Aorta (tissue), 5 donors: ENCODE results near the gene RPS15. TPM values are rescaled to one million over a fixed set of nuclear protein-coding genes. Genes with fewer than 3 reads are reported as not detected.

Source experiments
- ATAC-seq: fragments of 200-7000 bp; cut with Tn5 transposase; one replicate; pipeline ENCODE4 v1.9.1; 2022; ENCODE audit warnings: moderate library complexity; ENCODE audit not compliant: low FRiP score
- DNase-seq, 2 donors: peaks; one replicate each; pipeline ENCODE4 v3.0.0-alpha.2; 2020
- H3K27ac ChIP-seq, 2 donors: one replicate each; pipeline ENCODE4 v1.5.1; 2013; ENCODE audit warnings: low read length in 2 of 2, mild to moderate bottlenecking in 2 of 2, moderate library complexity in 2 of 2, control low read depth in 1 of 2, inconsistent platforms in 1 of 2, low read depth in 1 of 2
- H3K27me3 ChIP-seq, 2 donors: one replicate each; pipeline ENCODE4 v1.6.1; 2013; ENCODE audit warnings: control low read depth in 1 of 2, low read length in 1 of 2, mild to moderate bottlenecking in 1 of 2, moderate library complexity in 1 of 2; ENCODE audit not compliant: insufficient read depth in 2 of 2, control insufficient read depth in 1 of 2
- H3K36me3 ChIP-seq, 2 donors: one replicate each; pipeline ENCODE4 v1.6.1; 2013; ENCODE audit warnings: control low read depth in 1 of 2, low read length in 1 of 2, mild to moderate bottlenecking in 1 of 2; ENCODE audit not compliant: insufficient read depth in 2 of 2, control insufficient read depth in 1 of 2
- H3K4me1 ChIP-seq, 2 donors: one replicate each; pipeline ENCODE4 v1.6.1; 2013; ENCODE audit warnings: low read length in 2 of 2, control low read depth in 1 of 2, mild to moderate bottlenecking in 1 of 2, moderate library complexity in 1 of 2; ENCODE audit not compliant: insufficient read depth in 2 of 2, control insufficient read depth in 1 of 2
- H3K4me3 ChIP-seq, 2 donors: one replicate each; pipeline ENCODE4 v1.5.1; 2013; ENCODE audit warnings: low read length in 2 of 2, control low read depth in 1 of 2, mild to moderate bottlenecking in 1 of 2
- H3K9me3 ChIP-seq: one replicate; pipeline ENCODE4 v1.6.1; 2013; ENCODE audit warnings: mild to moderate bottlenecking, low read length; ENCODE audit not compliant: control insufficient read depth
- WGBS, 2 donors: extraction: QIAGEN DNeasy Blood & Tissue Kit; methylation state at CpG; one replicate each; pipeline ENCODE4 v1.1.7; 2013; 5-methylcytosine and 5-hydroxymethylcytosine counted together
- intact Hi-C, 2 donors: fragments of 100-400 bp; cut with DNase I; formaldehyde crosslinking; loops; one replicate each; pipeline versions ENCODE4 v1.14.2 to v1.15.0; 2022
- polyA plus RNA-seq, 2 donors: library from polyadenylated mRNA; stranded (reverse); fragments of 200-250 nt; gene quantifications; one replicate each; pipeline ENCODE4 v1.2.3, GENCODE V29; 2013
- total RNA-seq, 2 donors: library from RNA; stranded (reverse); fragmentation: NEBNext Ultra II Directional; extraction: Animal tissue kit (Norgen Biotek cat#: 25700); gene quantifications; one replicate each; pipeline ENCODE4 v1.2.1, GENCODE V29; 2021
- donor health status: healthy with polysubstance abuse.
- donor health status: Bipolar disorder and iron deficiency.
- donor health status: DM: no; HTN: no; CAD: no.
- donor health status: DM: no; HTN: no; CAD: no.
- donor health status: DM: yes; HTN: yes; CAD: no.

Gene RPS15
- total and polyA plus RNA-seq, 4 donors: 707 to 2,878 (median 1,767) TPM

DNA sequence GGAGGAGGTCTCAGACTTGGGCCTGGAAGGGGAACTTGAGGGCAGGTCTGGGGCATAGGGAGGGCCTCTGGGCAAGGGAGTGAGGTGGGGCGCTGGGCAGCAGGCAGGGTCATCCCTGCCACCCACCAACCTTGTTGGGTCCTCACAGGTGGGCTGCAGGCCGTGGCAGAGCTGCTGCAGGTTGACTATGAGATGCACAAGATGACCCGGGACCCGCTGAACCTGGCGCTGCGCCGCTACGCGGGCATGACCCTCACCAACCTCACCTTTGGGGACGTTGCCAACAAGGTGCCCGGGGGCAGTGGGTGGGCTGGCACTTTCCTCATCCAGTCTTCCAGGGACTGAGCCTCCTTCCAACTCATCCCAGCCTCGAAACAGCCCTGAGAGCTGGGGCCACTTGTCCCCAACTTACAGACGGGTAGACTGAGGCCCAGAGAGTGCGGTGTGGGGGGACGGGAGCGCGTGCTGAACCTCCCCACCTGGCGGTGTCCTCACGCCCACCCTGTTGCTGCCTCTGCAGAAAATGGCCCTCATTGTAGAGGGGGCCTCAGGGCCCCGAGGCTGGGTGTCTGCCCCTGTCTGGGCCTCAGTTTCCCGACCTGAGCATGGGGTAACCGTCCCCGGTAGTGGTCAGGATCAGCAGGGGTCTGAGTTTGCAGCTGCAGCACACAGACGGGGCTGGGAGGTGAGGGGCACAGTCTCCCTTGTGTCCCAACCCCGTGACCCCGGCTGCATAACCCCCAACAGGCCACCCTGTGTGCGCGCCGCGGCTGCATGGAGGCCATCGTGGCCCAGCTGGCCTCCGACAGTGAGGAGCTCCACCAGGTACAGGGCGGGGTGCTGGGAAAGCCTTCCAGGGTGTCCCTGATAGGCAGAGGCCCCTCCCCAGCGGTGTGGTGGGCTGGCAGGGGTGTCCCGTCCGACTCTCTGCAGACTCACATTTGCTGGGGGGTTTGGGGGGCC, 22.1 kb downstream of the RPS15 start:
- Histone ChIP-seq H3K4me1 (no peaks in the 10 kb centered on the region), H3K4me3 (no peak overlapping the region), H3K27me3 (no peaks in the 10 kb centered on the region), H3K9me3 (no peaks in the 10 kb centered on the region), H3K27ac (no peak overlapping the region), H3K36me3 (no peaks in the 10 kb centered on the region)
- intact Hi-C loops: no loop called here
- 91 to 95% methylated on average over 36 of the region's 36 CpGs for WGBS, 2 donors
- ATAC-seq (no peak), DNase-seq (no peak)

DNA sequence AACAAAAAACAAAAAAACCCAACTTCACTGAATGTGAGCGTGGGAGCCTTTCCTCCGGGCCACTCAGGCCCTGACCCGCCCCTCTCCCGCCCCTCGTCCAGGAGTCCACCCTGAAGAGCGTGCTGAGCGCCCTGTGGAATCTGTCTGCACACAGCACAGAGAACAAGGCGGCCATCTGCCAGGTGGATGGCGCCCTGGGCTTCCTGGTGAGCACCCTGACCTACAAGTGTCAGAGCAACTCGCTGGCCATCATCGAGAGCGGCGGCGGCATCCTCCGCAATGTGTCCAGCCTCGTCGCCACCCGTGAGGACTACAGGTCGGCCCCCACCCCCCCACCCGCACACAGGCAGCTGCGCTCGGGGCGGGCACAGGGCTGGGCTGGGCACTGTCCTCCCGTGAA, 23.7 kb downstream of the RPS15 start:
- H3K36me3 ChIP-seq: no peaks in the 10 kb centered on the region
- H3K27ac ChIP-seq: no peak overlapping the region
- H3K4me1 ChIP-seq: no peaks in the 10 kb centered on the region
- H3K9me3 ChIP-seq: no peaks in the 10 kb centered on the region
- 96% methylated on average over 24 of the region's 24 CpGs for WGBS, 2 donors
- no peak for ATAC-seq
- no peak for DNase-seq
- no peaks in the 10 kb centered on the region for H3K27me3 ChIP-seq
- H3K4me3 ChIP-seq: no peak overlapping the region
- intact Hi-C loops: no loop called here

DNA sequence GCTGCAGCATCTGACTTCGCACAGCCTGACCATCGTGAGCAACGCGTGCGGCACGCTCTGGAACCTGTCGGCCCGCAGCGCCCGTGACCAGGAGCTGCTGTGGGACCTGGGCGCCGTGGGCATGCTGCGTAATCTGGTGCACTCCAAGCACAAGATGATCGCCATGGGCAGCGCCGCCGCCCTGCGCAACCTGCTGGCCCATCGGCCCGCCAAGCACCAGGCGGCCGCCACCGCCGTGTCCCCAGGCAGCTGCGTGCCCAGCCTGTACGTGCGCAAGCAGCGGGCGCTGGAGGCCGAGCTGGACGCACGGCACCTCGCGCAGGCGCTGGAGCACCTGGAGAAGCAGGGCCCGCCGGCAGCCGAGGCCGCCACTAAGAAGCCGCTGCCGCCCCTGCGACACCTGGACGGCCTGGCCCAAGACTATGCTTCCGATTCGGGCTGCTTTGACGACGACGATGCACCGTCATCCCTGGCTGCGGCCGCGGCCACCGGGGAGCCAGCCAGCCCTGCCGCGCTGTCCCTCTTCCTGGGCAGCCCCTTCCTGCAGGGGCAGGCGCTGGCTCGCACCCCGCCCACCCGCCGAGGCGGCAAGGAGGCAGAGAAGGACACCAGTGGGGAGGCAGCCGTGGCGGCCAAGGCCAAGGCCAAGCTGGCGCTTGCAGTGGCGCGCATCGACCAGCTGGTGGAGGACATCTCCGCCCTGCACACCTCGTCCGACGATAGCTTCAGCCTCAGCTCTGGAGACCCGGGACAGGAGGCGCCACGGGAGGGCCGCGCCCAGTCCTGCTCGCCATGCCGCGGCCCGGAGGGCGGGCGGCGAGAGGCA, 27.2 kb downstream of the RPS15 start:
- DNase-seq (no peak), ATAC-seq (no peak)
- H3K4me3 ChIP-seq: no peak overlapping the region
- H3K4me1 ChIP-seq: no peaks in the 10 kb centered on the region
- intact Hi-C loops: no loop called here
- no peaks in the 10 kb centered on the region for H3K9me3 ChIP-seq
- H3K27ac ChIP-seq: no peak overlapping the region
- H3K36me3 ChIP-seq: no peaks in the 10 kb centered on the region
- H3K27me3 ChIP-seq: no peaks in the 10 kb centered on the region
- 48 to 55% methylated on average over 50 to 83 of the region's 83 CpGs for WGBS, 2 donors

DNA sequence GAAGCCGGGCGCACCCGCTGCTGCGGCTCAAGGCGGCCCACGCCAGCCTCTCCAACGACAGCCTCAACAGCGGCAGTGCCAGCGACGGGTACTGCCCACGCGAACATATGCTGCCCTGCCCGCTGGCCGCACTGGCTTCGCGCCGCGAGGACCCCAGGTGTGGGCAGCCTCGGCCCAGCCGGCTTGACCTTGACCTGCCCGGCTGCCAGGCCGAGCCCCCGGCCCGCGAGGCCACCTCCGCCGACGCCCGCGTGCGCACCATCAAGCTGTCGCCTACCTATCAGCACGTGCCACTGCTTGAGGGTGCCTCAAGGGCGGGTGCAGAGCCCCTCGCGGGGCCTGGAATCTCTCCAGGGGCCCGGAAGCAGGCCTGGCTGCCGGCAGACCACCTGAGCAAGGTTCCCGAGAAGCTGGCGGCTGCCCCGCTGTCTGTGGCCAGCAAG, 27.8 kb downstream of the RPS15 start:
- intact Hi-C loops: no loop called here
- H3K9me3 ChIP-seq: no peaks in the 10 kb centered on the region
- ATAC-seq (no peak), DNase-seq (no peak)
- no peaks in the 10 kb centered on the region for H3K4me1 ChIP-seq
- no peaks in the 10 kb centered on the region for H3K36me3 ChIP-seq
- no peak overlapping the region for H3K27ac ChIP-seq
- WGBS, 2 donors: 56 to 59% methylated on average over 36 to 41 of the region's 41 CpGs
- H3K27me3 ChIP-seq: peaks cover 0 to 1% of the 10 kb centered on the region in 2 donors
- no peak overlapping the region for H3K4me3 ChIP-seq

DNA sequence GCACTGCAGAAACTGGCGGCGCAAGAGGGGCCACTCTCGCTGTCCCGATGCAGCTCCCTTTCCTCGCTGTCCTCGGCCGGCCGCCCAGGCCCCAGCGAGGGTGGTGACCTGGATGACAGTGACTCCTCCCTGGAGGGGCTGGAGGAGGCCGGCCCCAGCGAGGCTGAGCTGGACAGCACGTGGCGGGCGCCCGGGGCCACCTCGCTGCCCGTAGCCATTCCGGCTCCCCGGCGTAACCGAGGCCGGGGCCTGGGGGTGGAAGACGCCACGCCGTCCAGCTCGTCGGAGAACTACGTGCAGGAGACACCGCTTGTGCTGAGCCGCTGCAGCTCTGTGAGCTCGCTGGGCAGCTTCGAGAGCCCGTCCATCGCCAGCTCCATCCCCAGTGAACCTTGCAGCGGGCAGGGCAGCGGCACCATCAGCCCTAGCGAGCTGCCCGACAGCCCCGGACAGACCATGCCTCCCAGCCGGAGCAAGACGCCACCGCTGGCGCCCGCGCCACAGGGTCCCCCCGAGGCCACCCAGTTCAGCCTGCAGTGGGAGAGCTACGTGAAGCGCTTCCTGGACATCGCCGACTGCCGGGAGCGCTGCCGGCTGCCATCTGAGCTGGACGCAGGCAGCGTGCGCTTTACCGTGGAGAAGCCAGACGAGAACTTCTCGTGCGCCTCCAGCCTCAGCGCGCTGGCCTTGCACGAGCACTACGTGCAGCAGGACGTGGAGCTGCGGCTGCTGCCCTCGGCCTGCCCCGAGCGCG, 28.4 kb downstream of the RPS15 start:
- DNase-seq: no peak
- no peaks in the 10 kb centered on the region for H3K36me3 ChIP-seq
- H3K9me3 ChIP-seq: no peaks in the 10 kb centered on the region
- H3K4me3 ChIP-seq: no peak overlapping the region
- no peak overlapping the region for H3K27ac ChIP-seq
- 36 to 38% methylated on average over 58 to 70 of the region's 70 CpGs for WGBS, 2 donors
- H3K27me3 ChIP-seq: peaks cover 0 to 2% of the 10 kb centered on the region in 2 donors
- intact Hi-C loops: no loop called here
- no peaks in the 10 kb centered on the region for H3K4me1 ChIP-seq
- no peak for ATAC-seq

- no peak for ATAC-seq
- peaks cover 0 to 2% of the 10 kb centered on the region in 2 donors for H3K27me3 ChIP-seq
Observed at GRCh38 chr19:1467215-1467489, 29.0 kb downstream of the RPS15 start.

DNA sequence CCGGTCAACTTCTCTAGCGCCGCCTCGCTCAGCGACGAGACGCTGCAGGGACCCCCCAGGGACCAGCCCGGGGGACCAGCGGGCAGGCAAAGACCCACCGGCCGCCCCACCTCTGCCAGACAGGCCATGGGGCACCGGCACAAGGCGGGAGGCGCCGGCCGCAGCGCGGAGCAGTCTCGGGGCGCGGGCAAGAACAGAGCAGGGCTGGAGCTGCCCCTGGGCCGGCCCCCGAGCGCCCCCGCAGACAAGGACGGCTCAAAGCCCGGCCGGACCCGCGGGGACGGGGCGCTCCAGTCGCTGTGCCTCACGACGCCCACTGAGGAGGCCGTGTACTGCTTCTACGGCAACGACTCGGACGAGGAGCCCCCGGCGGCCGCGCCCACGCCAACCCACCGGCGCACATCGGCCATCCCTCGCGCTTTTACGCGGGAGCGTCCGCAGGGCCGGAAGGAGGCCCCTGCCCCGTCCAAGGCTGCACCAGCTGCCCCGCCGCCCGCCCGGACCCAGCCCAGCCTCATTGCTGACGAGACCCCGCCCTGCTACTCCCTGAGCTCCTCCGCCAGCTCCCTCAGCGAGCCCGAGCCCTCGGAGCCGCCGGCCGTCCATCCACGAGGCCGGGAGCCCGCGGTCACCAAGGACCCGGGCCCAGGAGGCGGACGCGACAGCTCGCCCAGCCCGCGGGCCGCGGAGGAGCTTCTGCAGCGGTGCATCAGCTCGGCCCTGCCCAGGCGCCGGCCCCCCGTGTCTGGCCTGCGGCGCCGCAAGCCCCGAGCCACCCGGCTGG, 29.5 kb downstream of the RPS15 start:
- intact Hi-C loops: no loop called here
- Histone ChIP-seq H3K4me3 (no peak overlapping the region), H3K4me1 (no peaks in the 10 kb centered on the region), H3K36me3 (no peaks in the 10 kb centered on the region), H3K9me3 (no peaks in the 10 kb centered on the region), H3K27me3 (peaks cover 0 to 2% of the 10 kb centered on the region in 2 donors), H3K27ac (no peak overlapping the region)
- no peak for ATAC-seq
- DNase-seq: no peak
- 3 to 4% methylated on average over 71 to 92 of the region's 92 CpGs for WGBS, 2 donors

More at GRCh38 chr19:1467215-1467489, 29.0 kb downstream of the RPS15 start:
- WGBS, 2 donors: 4 to 5% methylated on average over 24 to 36 of the region's 36 CpGs
- Histone ChIP-seq H3K4me1 (no peaks in the 10 kb centered on the region), H3K9me3 (no peaks in the 10 kb centered on the region), H3K27ac (no peak overlapping the region), H3K4me3 (no peak overlapping the region), H3K36me3 (no peaks in the 10 kb centered on the region)
- intact Hi-C loops: no loop called here
- DNase-seq: no peak

DNA sequence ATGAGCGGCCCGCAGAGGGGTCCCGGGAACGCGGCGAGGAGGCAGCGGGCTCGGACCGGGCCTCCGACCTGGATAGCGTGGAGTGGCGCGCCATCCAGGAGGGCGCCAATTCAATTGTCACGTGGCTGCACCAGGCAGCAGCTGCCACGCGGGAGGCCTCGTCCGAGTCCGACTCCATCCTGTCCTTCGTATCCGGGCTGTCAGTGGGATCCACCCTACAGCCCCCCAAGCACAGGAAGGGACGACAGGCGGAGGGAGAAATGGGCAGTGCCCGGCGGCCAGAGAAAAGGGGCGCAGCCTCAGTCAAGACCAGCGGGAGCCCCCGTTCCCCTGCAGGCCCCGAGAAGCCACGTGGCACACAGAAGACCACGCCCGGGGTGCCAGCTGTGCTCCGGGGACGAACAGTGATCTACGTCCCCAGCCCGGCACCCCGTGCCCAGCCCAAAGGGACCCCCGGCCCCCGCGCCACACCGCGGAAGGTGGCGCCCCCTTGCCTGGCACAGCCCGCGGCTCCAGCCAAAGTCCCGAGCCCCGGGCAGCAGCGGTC, 30.2 kb downstream of the RPS15 start:
- DNase-seq (no peak), ATAC-seq (no peak)
- no peaks in the 10 kb centered on the region for H3K36me3 ChIP-seq
- intact Hi-C loops: no loop called here
- peaks cover 0 to 2% of the 10 kb centered on the region in 2 donors for H3K27me3 ChIP-seq
- no peak overlapping the region for H3K27ac ChIP-seq
- H3K4me1 ChIP-seq: no peaks in the 10 kb centered on the region
- no peaks in the 10 kb centered on the region for H3K9me3 ChIP-seq
- 5 to 8% methylated on average over 42 to 49 of the region's 49 CpGs for WGBS, 2 donors
- H3K4me3 ChIP-seq: no peak overlapping the region
